CD4-positive, alpha-beta T cell treated with Interleukin-2 at 100 ng/mL for 4 hours (primary cell): ENCODE data around the gene DSN1.
"Not testable (repeated sequence)": the region's sequence is repeated elsewhere in the genome, so short reads cannot be mapped to it uniquely, and the experiment has no call there.

ENCODE experiments used
- DNase-seq: peaks from one replicate; pipeline ENCODE4 v3.0.0-alpha.2; 2020; ENCODE audit warnings: low spot score

The DSN1 gene

GRCh38 chr20:36773597-36774390 is at the start of gene DSN1:
Gene DSN1 (minus strand): TSS chr20:36773763. CDS start chr20:36771458, 2,305 bp downstream.
- DNase-seq: peak; percentile 98

DNA sequence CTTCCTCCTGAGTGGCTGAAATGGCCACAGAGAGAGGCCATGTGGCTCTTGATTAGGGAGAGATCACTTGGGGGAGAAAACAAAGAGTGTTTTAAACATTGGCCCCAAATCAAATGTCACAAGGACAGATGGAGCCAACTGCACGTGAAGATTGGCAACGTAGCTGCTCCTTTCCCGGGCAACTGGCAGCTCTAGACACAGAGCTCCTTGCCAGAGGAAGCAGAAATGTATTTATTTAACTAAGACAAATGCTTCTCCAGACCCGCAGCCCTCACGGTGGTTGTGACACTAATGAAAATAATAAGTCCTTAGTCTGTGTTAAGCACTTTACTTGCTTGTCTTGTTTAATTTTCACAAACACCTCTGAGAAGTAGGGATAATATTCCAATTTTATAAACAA is 49.6 kb upstream of the DSN1 start:
- no peak for DNase-seq

GRCh38 chr20:36821964-36822437 is 48.4 kb upstream of the DSN1 start:
- DNase-seq: no peak

- DNase-seq: no peak
These were observed 47.4 kb upstream of the DSN1 start for GRCh38 chr20:36820928-36821327.

- no peak for DNase-seq
These were observed 46.5 kb upstream of the DSN1 start for GRCh38 chr20:36820073-36820472.

DNA sequence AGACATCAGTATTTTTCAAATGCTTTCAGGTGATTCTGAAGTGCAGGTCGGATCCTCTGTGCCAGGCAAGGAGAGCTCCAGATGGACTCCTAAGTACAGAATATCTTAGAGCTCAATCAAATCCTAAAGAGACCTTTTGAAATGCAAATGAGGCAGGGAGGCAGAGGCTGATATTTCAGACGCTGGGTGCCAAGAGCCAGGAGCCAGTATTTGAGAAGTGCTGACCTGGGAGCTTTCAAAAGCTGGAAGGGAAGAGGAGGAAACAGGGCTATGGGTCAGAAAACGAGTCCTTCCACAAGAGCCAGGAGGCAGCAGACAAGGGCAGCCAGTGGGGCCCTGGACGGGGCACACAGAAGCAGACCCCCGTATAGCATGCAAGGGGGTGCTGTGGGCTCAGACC is 46.1 kb upstream of the DSN1 start:
- no peak for DNase-seq

DNA sequence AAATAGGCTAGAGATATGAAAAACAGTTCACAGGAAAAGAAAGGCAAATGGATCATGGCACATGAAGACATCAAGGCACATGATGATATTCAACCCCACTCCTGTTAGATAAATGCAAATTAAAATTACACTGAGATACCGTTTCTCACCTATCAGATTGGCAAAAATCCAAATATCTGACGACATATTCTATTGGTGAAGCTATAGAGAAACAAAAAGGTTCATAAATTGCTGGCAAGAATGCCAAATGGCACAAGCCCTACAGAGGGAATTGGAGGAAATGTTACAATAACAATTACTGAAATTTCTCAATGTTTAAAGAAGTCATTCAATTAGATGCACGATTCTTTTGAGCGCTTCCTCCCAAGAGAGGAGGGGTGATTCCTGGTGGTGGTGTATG is 45.3 kb upstream of the DSN1 start:
- no peak for DNase-seq

GRCh38 chr20:36818185-36818584 is 44.6 kb upstream of the DSN1 start:
- no peak for DNase-seq

- no peak for DNase-seq
These were observed 43.9 kb upstream of the DSN1 start for GRCh38 chr20:36817496-36817895.

- DNase-seq: no peak
These were observed 42.0 kb upstream of the DSN1 start for GRCh38 chr20:36815454-36816091.

DNA sequence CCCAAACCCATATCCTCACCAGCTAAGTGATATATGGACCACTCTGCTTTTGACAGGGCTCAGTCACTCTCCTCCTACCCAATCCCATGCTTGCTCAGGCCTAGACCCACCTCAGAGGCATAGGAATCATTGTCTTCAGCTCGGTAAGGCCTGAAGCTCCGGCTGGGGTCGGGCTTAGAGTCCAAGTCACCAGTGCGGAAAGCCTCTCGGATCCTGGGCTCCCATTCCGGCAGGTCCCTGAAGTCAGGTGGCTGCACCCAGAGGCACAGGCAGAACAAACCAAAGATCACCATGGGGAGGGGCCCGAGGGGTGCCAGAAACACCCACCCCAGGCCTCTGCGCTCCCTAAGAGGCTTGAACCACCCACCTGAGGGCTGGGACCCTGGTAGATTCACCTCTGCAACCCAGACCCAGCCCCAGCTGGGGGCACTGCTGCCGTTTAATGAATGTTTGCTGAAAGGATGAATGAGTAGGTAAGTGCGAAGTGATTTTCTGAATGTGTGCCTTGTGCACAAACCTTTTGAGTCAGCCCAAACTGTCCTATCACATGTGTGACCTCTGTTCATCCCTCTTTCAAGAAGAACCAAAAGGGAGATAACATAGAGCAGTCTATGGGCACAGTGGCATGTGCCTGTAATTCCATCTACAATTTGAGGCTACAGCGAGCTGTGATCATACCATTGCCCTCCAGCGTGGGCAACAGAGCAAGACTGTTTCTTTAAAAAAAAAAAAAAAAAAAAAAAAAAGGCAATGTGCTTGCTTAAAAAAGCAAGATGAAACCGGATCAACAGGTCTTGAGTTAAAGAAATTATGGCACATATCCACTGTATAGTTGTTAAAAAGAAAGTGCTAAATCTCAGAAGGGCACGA is 39.3 kb upstream of the DSN1 start:
- DNase-seq: no peak

GRCh38 chr20:36808317-36809257 is 35.0 kb upstream of the DSN1 start:
- DNase-seq: peak; percentile 68

GRCh38 chr20:36806049-36806448 is 32.5 kb upstream of the DSN1 start:
- DNase-seq: no peak

GRCh38 chr20:36805396-36805795 is 31.8 kb upstream of the DSN1 start:
- no peak for DNase-seq

- no peak for DNase-seq
These were observed 30.9 kb upstream of the DSN1 start for GRCh38 chr20:36804425-36804824.

- DNase-seq: no peak
These were observed 29.0 kb upstream of the DSN1 start for GRCh38 chr20:36802326-36803222.

DNA sequence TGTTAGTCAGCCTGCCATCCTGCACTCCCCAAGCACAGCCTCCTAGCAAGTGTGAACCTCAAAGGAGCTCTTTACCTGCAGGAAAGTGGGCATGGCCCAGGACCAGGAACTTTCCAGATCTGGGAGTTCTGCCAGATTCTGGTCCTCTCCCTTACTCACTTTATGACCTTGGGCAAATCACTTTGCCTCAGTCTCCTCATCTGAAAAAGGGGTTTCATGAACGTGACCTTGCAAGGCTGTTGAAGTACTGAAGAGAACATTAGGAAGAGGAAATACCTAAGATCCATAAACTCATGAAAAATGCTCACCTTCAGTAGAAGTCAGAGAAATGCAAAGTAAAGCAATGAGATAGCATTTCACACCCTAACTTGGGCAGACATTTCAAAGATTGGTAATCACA is 26.8 kb upstream of the DSN1 start:
- DNase-seq: no peak

DNA sequence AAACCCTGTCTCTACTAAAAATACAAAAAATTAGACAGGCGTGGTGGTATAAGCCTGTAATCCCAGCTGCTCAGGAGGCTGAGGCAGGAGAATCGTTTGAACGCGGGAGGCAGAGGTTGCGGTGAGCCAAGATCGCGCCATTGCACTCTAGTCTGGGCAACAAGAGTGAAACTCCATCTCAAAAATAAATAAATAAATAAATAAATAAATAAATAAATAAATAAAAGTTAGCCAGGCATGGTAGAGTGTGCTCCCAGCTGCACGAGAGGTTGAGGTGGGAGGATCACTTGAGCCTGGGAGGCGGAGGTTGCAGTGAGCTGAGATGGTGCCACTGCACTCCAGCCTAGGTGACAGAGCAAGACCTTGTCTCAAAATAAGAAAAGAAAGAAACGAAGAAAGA is 25.8 kb upstream of the DSN1 start:
- DNase-seq: not testable (repeated sequence)

DNA sequence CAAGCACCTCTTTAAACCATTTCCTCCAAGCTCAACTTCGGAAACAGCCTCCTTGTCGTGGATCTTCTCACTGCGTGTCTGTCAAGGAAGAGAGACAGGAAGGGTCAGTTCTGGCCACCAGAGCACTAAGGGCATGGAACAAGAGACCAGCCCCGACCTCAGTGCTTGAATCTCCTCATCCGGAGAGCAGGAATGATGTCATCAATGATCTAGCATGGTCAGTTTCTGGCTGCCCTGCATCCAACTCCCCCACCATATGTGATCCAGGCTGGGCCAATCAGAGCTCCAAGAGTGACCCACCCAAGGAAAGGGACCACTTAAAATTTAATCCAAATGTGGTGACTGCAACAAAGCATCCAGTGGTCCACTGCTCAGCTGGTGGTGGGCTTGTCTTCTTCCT is 23.3 kb upstream of the DSN1 start:
- no peak for DNase-seq

DNA sequence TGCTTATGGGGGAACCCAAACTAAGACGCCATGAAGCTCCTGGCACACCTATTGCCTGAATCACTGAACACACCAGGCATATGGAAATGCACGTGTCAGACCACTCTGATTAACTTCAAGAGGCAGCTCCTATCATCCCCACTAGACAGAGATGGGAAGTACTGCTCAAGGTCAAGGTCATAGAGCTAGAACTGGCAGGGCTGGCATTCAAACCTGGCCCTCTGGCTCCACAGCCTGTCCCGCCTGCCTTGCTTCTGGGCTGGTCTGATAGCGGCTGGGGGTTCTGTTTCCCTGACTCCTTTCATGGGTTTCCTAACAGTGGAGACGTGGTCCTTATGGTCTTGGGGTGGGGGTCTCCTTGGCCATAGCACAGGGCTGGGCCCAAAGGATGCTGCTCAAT is 22.6 kb upstream of the DSN1 start:
- DNase-seq: no peak
